Measurements from ENCODE around the gene TMEM229A. TPM values are rescaled to one million over a fixed set of nuclear protein-coding genes. Genes with fewer than 3 reads are reported as not detected.

Gene TMEM229A
- total and polyA plus RNA-seq, 9 of the 15 experiments (the other 6 are each of a cell fraction or from before 2014, with no cell fraction given), result not detected

GRCh38 chr7:123992913-123993518, 39.9 kb downstream of the TMEM229A start (continued):
- TF ChIP-seq SMAD4 (CRISPR knock-in tag; conservative IDR thresholded peaks at IDR 0.05), result peak; percentile 98
- no peak for TF ChIP-seq BDP1 (IDR thresholded peaks at IDR 0.05; ENCODE audit: insufficient read depth, insufficient read length)
- peak; percentile 92 for TF ChIP-seq PTTG1 (tag; IDR thresholded peaks at IDR 0.05; ENCODE audit: low read depth)
- TF ChIP-seq FOXK1 (CRISPR knock-in tag; IDR thresholded peaks at IDR 0.05; ENCODE audit: borderline replicate concordance), result no peak
- TF ChIP-seq UBTF (IDR thresholded peaks at IDR 0.05; ENCODE audit: borderline replicate concordance in 1 of 2, low read depth in 2 of 2, low read length in 2 of 2), result no peak
- TF ChIP-seq FOXK2 (conservative IDR thresholded peaks at IDR 0.05 in 1 of 2, IDR thresholded peaks at IDR 0.05 in 1 of 2; ENCODE audit: low read depth in 2 of 2), result no peak
- TF ChIP-seq ZNF717 (CRISPR knock-in tag; IDR thresholded peaks at IDR 0.05), result no peak
- TF ChIP-seq NR3C1 (CRISPR knock-in tag; IDR thresholded peaks at IDR 0.05), result no peak
- no peak for TF ChIP-seq MIER1 (IDR thresholded peaks at IDR 0.05; ENCODE audit: low read depth)
- TF ChIP-seq SNRNP70 (optimal IDR thresholded peaks at IDR 0.05; ENCODE audit: low read depth, low read length), result no peak
- TF ChIP-seq ZKSCAN3 (CRISPR knock-in tag; IDR thresholded peaks at IDR 0.05), result peak; percentile 91
- TF ChIP-seq ZNF41 (CRISPR knock-in tag; conservative IDR thresholded peaks at IDR 0.05), result peak; percentile 96
- TF ChIP-seq ATF6 (CRISPR knock-in tag; IDR thresholded peaks at IDR 0.05), result no peak
- TF ChIP-seq TFAM (CRISPR knock-in tag; conservative IDR thresholded peaks at IDR 0.05), result no peak
- TF ChIP-seq ZNF586 (CRISPR knock-in tag; conservative IDR thresholded peaks at IDR 0.05), result no peak
- no peak for TF ChIP-seq JUN (IDR thresholded peaks at IDR 0.05; ENCODE audit: borderline replicate concordance, low read depth, low read length)
- TF ChIP-seq JUN (CRISPR knock-in tag; IDR thresholded peaks at IDR 0.05; ENCODE audit: borderline replicate concordance), result no peak
- TF ChIP-seq MCM5 (IDR thresholded peaks at IDR 0.05; ENCODE audit: low read depth), result no peak
- TF ChIP-seq POLR2B (IDR thresholded peaks at IDR 0.05; ENCODE audit: low read depth, partially characterized antibody), result no peak
- TF ChIP-seq ZNF212 (CRISPR knock-in tag; IDR thresholded peaks at IDR 0.05), result peak; percentile 98
- no peak for TF ChIP-seq ZBTB5 (IDR thresholded peaks at IDR 0.05)
- TF ChIP-seq PRMT5 (CRISPR knock-in tag; IDR thresholded peaks at IDR 0.05), result no peak
- no peak for TF ChIP-seq ETV5 (CRISPR knock-in tag; IDR thresholded peaks at IDR 0.05; ENCODE audit: low read depth)
- no peak for TF ChIP-seq NRF1 (conservative IDR thresholded peaks at IDR 0.05 in 1 of 2, IDR thresholded peaks at IDR 0.05 in 1 of 2)
- no peak for TF ChIP-seq MAFK (IDR thresholded peaks at IDR 0.05; ENCODE audit: low read length)
- TF ChIP-seq ZNF561 (CRISPR knock-in tag; conservative IDR thresholded peaks at IDR 0.05), result peak; percentile 88
